Eye (tissue), 1 donor: ENCODE data around the gene FAM8A1.
"Not testable (repeated sequence)": the region's sequence is repeated elsewhere in the genome, so short reads cannot be mapped to it uniquely, and the experiment has no call there.

ENCODE experiments used
- DNase-seq: peaks from one replicate; pipeline ENCODE4 v3.0.0-alpha.2; 2015

Gene FAM8A1

GRCh38 chr6:17599877-17600526 lies at the start of gene FAM8A1:
Gene FAM8A1, plus strand, starts transcription at chr6:17600302. Its CDS starts 108 bp downstream, at chr6:17600410.
- DNase-seq: peak; percentile 97

- no peak for DNase-seq
Measured at GRCh38 chr6:17551383-17551958, 48.6 kb upstream of the FAM8A1 start.

GRCh38 chr6:17552861-17553260 lies 47.2 kb upstream of the FAM8A1 start:
- no peak for DNase-seq

GRCh38 chr6:17556014-17556413 lies 44.1 kb upstream of the FAM8A1 start:
- no peak for DNase-seq

GRCh38 chr6:17562636-17563035 lies 37.5 kb upstream of the FAM8A1 start:
- DNase-seq: no peak

GRCh38 chr6:17565399-17565798 lies 34.7 kb upstream of the FAM8A1 start:
- DNase-seq: no peak

- DNase-seq: no peak
Measured at GRCh38 chr6:17574866-17575560, 25.1 kb upstream of the FAM8A1 start.

- no peak for DNase-seq
Measured at GRCh38 chr6:17577059-17577458, 23.0 kb upstream of the FAM8A1 start.

GRCh38 chr6:17580518-17581048 lies 19.5 kb upstream of the FAM8A1 start:
- DNase-seq: peak; percentile 79

GRCh38 chr6:17581282-17581681 lies 18.8 kb upstream of the FAM8A1 start:
- DNase-seq: not testable (repeated sequence)

GRCh38 chr6:17583811-17584210 lies 16.3 kb upstream of the FAM8A1 start:
- DNase-seq: no peak

- DNase-seq: peak; percentile 91
Measured at GRCh38 chr6:17584241-17584803, 15.8 kb upstream of the FAM8A1 start.

- no peak for DNase-seq
Measured at GRCh38 chr6:17585766-17586490, 14.2 kb upstream of the FAM8A1 start.

- DNase-seq: not testable (repeated sequence)
Measured at GRCh38 chr6:17586623-17587022, 13.5 kb upstream of the FAM8A1 start.

- no peak for DNase-seq
Measured at GRCh38 chr6:17588011-17588410, 12.1 kb upstream of the FAM8A1 start.

- peak; percentile 78 for DNase-seq
Measured at GRCh38 chr6:17589406-17590096, 10.6 kb upstream of the FAM8A1 start.

- DNase-seq: no peak
Measured at GRCh38 chr6:17591287-17591686, 8.8 kb upstream of the FAM8A1 start.

GRCh38 chr6:17593246-17593645 lies 6.9 kb upstream of the FAM8A1 start:
- DNase-seq: no peak

GRCh38 chr6:17596085-17596484 lies 4.0 kb upstream of the FAM8A1 start:
- no peak for DNase-seq

GRCh38 chr6:17600527-17601385 lies 654 bp downstream of the FAM8A1 start:
- no peak for DNase-seq

GRCh38 chr6:17601386-17601703 lies 1.2 kb downstream of the FAM8A1 start:
- DNase-seq: no peak
